ENCODE results near the gene APRT. TPM values are rescaled to one million over a fixed set of nuclear protein-coding genes. Genes with fewer than 3 reads are reported as not detected.

APRT gene
- total RNA-seq, 4 donors from 2014 or later, result 60.6 to 141 (median 98.6) TPM

DNA sequence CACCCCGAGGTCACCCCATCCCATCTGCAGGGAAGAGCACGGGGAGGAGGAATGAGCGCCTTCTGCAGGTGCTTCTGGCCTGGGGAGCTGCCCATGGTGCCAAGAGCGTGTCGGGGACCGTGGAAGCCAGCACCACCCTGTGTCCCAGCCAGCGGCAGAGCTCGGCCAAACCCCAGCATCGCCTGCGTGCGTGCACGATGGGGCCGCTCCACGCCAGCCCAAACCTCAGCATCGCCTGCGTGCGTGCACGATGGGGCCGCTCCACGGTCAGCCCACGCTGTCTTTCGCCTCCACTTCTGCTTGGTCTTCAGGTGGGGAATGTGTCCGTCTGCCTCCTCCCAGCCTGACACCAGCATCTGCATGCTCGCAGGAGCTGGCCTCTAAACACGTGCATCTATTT lies 31.1 kb upstream of the APRT start:
- Histone ChIP-seq H3K27me3 (no peaks in the 10 kb centered on the region), H3K9me3 (no peaks in the 10 kb centered on the region), H3K36me3 (peaks cover 21 to 68% (median 50%) of the 10 kb centered on the region in 4 donors), H3K27ac (replicated peaks in 1 of 4) (no peak overlapping the region), H3K4me3 (no peak overlapping the region), H3K4me1 (no peaks in the 10 kb centered on the region)
- no peak for TF ChIP-seq POLR2AphosphoS5 (IDR thresholded peaks at IDR 0.05)
- no peak for TF ChIP-seq EP300 (IDR thresholded peaks at IDR 0.05)
- no peak for TF ChIP-seq CTCF (IDR thresholded peaks at IDR 0.05)
- no peak for TF ChIP-seq POLR2A (IDR thresholded peaks at IDR 0.05; ENCODE audit: low read depth)
- DNase-seq (ENCODE audit: extremely low spot score), result no peak
- 96% methylated on average over 22 of the region's 25 CpGs for WGBS
- intact Hi-C loops (cut with DNase I), result no loop called here

GRCh38 chr16:88842308-88842756 lies 30.6 kb upstream of the APRT start:
- Histone ChIP-seq H3K27me3 (no peaks in the 10 kb centered on the region), H3K9me3 (no peaks in the 10 kb centered on the region), H3K27ac (replicated peaks in 1 of 4) (no peak overlapping the region), H3K4me3 (no peak overlapping the region), H3K36me3 (peaks cover 24 to 68% (median 48%) of the 10 kb centered on the region in 4 donors), H3K4me1 (no peaks in the 10 kb centered on the region)
- intact Hi-C loops (cut with DNase I), result no loop called here
- 93% methylated on average over 15 of the region's 15 CpGs for WGBS
- DNase-seq (ENCODE audit: extremely low spot score), result no peak
- TF ChIP-seq POLR2AphosphoS5 (IDR thresholded peaks at IDR 0.05), result no peak
- TF ChIP-seq POLR2A (IDR thresholded peaks at IDR 0.05; ENCODE audit: low read depth), result no peak
- TF ChIP-seq CTCF (IDR thresholded peaks at IDR 0.05), result no peak
- TF ChIP-seq EP300 (IDR thresholded peaks at IDR 0.05), result no peak

DNA sequence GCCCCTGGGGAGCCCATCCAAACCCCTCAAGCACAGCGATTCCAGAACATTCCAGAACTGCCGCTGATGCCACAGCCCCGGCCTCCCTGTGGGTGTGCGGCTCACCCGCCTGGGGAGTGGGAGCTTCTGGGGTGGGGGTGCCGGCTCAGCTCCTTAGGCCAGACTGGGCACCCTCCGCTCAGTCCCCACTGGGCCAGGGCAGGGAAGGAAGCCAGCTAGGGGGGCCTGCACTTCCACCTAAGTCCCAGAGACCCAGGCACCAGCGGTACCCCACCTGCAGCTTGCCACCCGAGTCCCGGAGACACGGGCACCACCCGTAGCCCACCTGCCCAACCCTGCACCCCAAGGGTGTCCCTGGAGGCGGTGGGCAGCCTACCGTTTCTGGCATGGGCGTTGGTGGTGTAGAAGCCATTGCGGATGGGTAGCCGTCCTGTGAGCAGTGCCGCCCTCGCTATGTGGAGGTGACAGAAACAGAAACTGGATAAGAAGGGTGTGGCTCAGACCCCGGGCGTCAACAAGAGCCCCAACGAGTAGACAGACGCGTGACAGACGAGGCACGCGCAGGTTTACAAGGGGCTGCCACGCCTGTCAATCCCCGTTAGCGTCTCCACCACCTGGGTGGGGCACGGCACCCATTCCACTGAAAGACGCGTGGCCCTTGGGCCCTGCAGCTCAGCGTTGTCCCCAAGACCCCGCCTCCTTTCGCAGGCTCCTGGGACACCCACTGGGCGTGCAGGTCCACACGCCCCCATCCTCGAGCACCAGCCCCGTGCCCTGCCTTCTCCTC lies 30.0 kb upstream of the APRT start:
- Histone ChIP-seq H3K27me3 (no peaks in the 10 kb centered on the region), H3K4me1 (no peaks in the 10 kb centered on the region), H3K36me3 (peaks cover 24 to 67% (median 48%) of the 10 kb centered on the region in 4 donors), H3K4me3 (no peak overlapping the region), H3K9me3 (no peaks in the 10 kb centered on the region), H3K27ac (replicated peaks in 1 of 4) (no peak overlapping the region)
- WGBS, result 94% methylated on average over 33 of the region's 40 CpGs
- intact Hi-C loops (cut with DNase I), result no loop called here
- DNase-seq (ENCODE audit: extremely low spot score), result no peak
- TF ChIP-seq POLR2A (IDR thresholded peaks at IDR 0.05; ENCODE audit: low read depth) (no peak), CTCF (IDR thresholded peaks at IDR 0.05) (no peak), POLR2AphosphoS5 (IDR thresholded peaks at IDR 0.05) (no peak), EP300 (IDR thresholded peaks at IDR 0.05) (no peak)

- no peaks in the 10 kb centered on the region for H3K4me1 ChIP-seq
- WGBS, result 96% methylated on average over 17 of the region's 30 CpGs
- no peaks in the 10 kb centered on the region for H3K9me3 ChIP-seq
- H3K36me3 ChIP-seq, result peaks cover 24 to 71% (median 52%) of the 10 kb centered on the region in 4 donors
- no peak for DNase-seq (ENCODE audit: extremely low spot score)
- H3K27me3 ChIP-seq, result no peaks in the 10 kb centered on the region
- intact Hi-C loops (cut with DNase I), result no loop called here
- TF ChIP-seq EP300 (IDR thresholded peaks at IDR 0.05), result no peak
- no peak overlapping the region for H3K27ac ChIP-seq (replicated peaks in 1 of 4)
- no peak overlapping the region for H3K4me3 ChIP-seq
Measured at GRCh38 chr16:88840600-88841215, 29.0 kb upstream of the APRT start.

DNA sequence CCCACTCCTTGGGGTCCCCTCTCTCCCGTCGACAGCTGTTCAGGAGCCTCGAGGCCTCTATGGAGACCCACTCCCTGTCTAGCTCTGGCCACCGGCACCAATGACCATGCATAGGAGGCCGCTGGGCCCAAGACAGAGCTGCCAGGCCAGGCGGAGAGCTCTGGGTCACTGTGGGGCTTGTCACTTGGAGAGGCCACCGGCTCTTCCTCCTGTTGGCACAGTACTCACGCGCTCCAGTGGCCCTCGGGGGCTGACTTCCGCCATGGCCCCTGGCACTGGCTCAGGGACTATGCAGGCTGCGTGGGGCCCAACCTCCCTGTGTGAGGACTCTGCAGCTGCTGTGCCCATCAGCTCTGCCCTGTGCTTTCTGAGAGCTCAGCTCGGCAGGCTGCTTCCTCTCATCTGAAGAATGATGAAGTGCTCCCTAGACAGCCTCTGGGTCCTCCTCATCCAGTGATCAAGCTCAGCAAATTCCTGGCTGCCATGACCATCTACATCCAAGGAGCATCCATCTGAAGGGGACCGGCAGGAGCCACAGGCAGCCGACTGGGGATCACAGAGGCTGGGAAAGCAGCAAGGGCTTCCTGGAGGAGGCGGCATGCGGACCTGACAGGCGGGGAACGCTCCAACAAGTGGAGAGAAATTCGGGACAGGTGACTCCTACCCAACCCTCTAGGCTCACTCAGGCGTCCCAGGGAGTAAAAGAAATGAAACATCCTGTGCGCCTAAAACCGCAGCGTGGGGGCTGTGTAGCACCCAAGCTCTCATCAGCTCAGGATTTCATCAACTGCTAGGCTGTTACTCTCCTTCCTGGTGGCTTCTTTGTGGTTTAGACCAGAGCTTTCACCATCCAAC lies 28.2 kb upstream of the APRT start:
- Histone ChIP-seq H3K36me3 (peaks cover 24 to 78% (median 59%) of the 10 kb centered on the region in 4 donors), H3K27ac (replicated peaks in 1 of 4) (no peak overlapping the region), H3K27me3 (no peaks in the 10 kb centered on the region), H3K4me1 (no peaks in the 10 kb centered on the region), H3K4me3 (no peak overlapping the region), H3K9me3 (no peaks in the 10 kb centered on the region)
- DNase-seq (ENCODE audit: extremely low spot score), result no peak
- WGBS, result 92% methylated on average over 22 of the region's 24 CpGs
- intact Hi-C loops (cut with DNase I), result no loop called here
- TF ChIP-seq POLR2A (IDR thresholded peaks at IDR 0.05; ENCODE audit: low read depth), result no peak
- no peak for TF ChIP-seq CTCF (IDR thresholded peaks at IDR 0.05)
- TF ChIP-seq POLR2AphosphoS5 (IDR thresholded peaks at IDR 0.05), result no peak
- no peak for TF ChIP-seq EP300 (IDR thresholded peaks at IDR 0.05)

Measured in esophagus muscularis mucosa (tissue), 4 donors.